K562 (cell line): Measurements from ENCODE around the gene TCAP. TPM values are rescaled to one million over a fixed set of nuclear protein-coding genes. Genes with fewer than 3 reads are reported as not detected.
A peak's percentile ranks its signal among the peaks of the same experiment; 100 is the strongest.

ENCODE experiments used
- CAMTA2 ChIP-seq: fragments of 250-450 bp; sonication (Bioruptor Pico); conservative IDR thresholded peaks from 2 replicates; pipeline ENCODE4 v1.5.1; 2022
- CSDE1 ChIP-seq, 2 experiments: fragments of 450-650 bp; IDR thresholded peaks; 2 replicates each; pipeline ENCODE4 v1.6.1; 2016; ENCODE audit warnings: mild to moderate bottlenecking in 1 of 2
- GATAD2A ChIP-seq: fragments of 450-650 bp; IDR thresholded peaks from 2 replicates; pipeline ENCODE4 v1.6.1; 2017
- IFI16 ChIP-seq: fragments of 250-450 bp; sonication (Bioruptor Pico); IDR thresholded peaks from 2 replicates; pipeline ENCODE4 v2.1.2; 2022; ENCODE audit warnings: mild to moderate bottlenecking, inconsistent platforms
- KAT2B ChIP-seq: IDR thresholded peaks from one replicate; pipeline ENCODE4 v1.6.1; 2012; ENCODE audit warnings: low read depth, mild to moderate bottlenecking, control low read depth, inconsistent platforms, low read length, moderate library complexity
- MCM2 ChIP-seq: fragments of 450-650 bp; IDR thresholded peaks from 2 replicates; pipeline ENCODE4 v1.6.1; 2017; ENCODE audit warnings: low read depth, mild to moderate bottlenecking
- MLX ChIP-seq, 2 experiments: fragments of 450-650 bp in 1 of 2; sonication (generic) in 1 of 2; formaldehyde crosslinking; conservative IDR thresholded peaks; 2 replicates each; pipeline versions ENCODE4 v1.4.0 to v1.8.1; 2020 to 2022; ENCODE audit warnings: mild to moderate bottlenecking in 1 of 2, missing genetic modification reagents in 1 of 2
- MYC ChIP-seq, 2 experiments: fragments of 250-450 bp in 1 of 2; sonication (Bioruptor Pico) in 1 of 2; IDR thresholded peaks; 2 replicates each; pipeline versions ENCODE4 v1.5.1 to v1.6.1; 2012 to 2021; ENCODE audit warnings: low read depth in 2 of 2, borderline replicate concordance in 1 of 2, improper control_type of control experiment in 1 of 2, low read length in 1 of 2, mild to moderate bottlenecking in 1 of 2, moderate library complexity in 1 of 2
- NFIX ChIP-seq: fragments of 250-450 bp; sonication (Bioruptor Pico); IDR thresholded peaks from 2 replicates; pipeline ENCODE4 v1.4.0; 2020; ENCODE audit warnings: low read depth, mild to moderate bottlenecking, moderate library complexity
- NR3C1 ChIP-seq: sonication (generic); formaldehyde crosslinking; IDR thresholded peaks from 2 replicates; pipeline ENCODE4 v1.8.1; 2022; ENCODE audit warnings: missing genetic modification reagents
- PATZ1 ChIP-seq: fragments of 250-450 bp; sonication (Bioruptor Pico); IDR thresholded peaks from 2 replicates; pipeline ENCODE4 v1.5.0; 2020; ENCODE audit warnings: mild to moderate bottlenecking, borderline replicate concordance
- PPARD ChIP-seq: fragments of 250-450 bp; sonication (Bioruptor Pico); IDR thresholded peaks from 2 replicates; pipeline ENCODE4 v1.8.0; 2022; ENCODE audit warnings: inconsistent platforms, mild to moderate bottlenecking, moderate library complexity
- PRPF4 ChIP-seq: fragments of 200-400 bp; formaldehyde crosslinking; IDR thresholded peaks from one replicate; pipeline ENCODE4 v1.6.1; 2017; ENCODE audit warnings: low read length, low read depth, mild to moderate bottlenecking; ENCODE audit not compliant: insufficient read depth, poor library complexity, severe bottlenecking
- RB1 ChIP-seq: fragments of 450-650 bp; IDR thresholded peaks from 2 replicates; pipeline ENCODE4 v1.6.1; 2017; ENCODE audit warnings: low read depth, mild to moderate bottlenecking
- SAFB ChIP-seq: fragments of 200-400 bp; formaldehyde crosslinking; IDR thresholded peaks from 2 replicates; pipeline ENCODE4 v1.6.1; 2017; ENCODE audit warnings: low read depth, low read length, borderline replicate concordance
- SMAD1 ChIP-seq: fragments of 150-350 bp; IDR thresholded peaks from 2 replicates; pipeline ENCODE4 v1.6.1; 2014; ENCODE audit warnings: low read length, low read depth; ENCODE audit not compliant: partially characterized antibody
- TAL1 ChIP-seq: fragments of 450-650 bp; IDR thresholded peaks from 2 replicates; pipeline ENCODE4 v1.6.1; 2016; ENCODE audit warnings: mild to moderate bottlenecking
- THRA ChIP-seq: fragments of 450-650 bp; IDR thresholded peaks from 2 replicates; pipeline ENCODE4 v1.6.1; 2017; ENCODE audit warnings: mild to moderate bottlenecking, moderate library complexity
- ZEB2 ChIP-seq: fragments of 450-650 bp; IDR thresholded peaks from 2 replicates; pipeline ENCODE4 v1.6.1; 2016
- ZNF140 ChIP-seq: fragments of 250-450 bp; sonication (Bioruptor Pico); IDR thresholded peaks from 2 replicates; pipeline ENCODE4 v1.8.0; 2021; ENCODE audit warnings: moderate library complexity, mild to moderate bottlenecking, inconsistent platforms
- ZNF445 ChIP-seq: fragments of 250-450 bp; sonication (Bioruptor Pico); IDR thresholded peaks from 2 replicates; pipeline ENCODE4 v1.4.0; 2020; ENCODE audit warnings: low read depth, mild to moderate bottlenecking, moderate library complexity
- ZNF77 ChIP-seq: fragments of 250-450 bp; sonication (Bioruptor Pico); IDR thresholded peaks from 2 replicates; pipeline ENCODE4 v1.5.0; 2020
- ZZZ3 ChIP-seq: fragments of 450-650 bp; IDR thresholded peaks from 2 replicates; pipeline ENCODE4 v1.6.1; 2016; ENCODE audit warnings: antibody characterized with exemption, mild to moderate bottlenecking, moderate library complexity
- polyA plus RNA-seq, 8 experiments: library from polyadenylated mRNA; depleted of rRNA in 4 of 8; stranded (reverse) in 5 of 8; unstranded in 3 of 8; fragments of >200 nt; fragmentation: Nextera tagmentation in 2 of 8; fragmentation: Illumina TruSeq in 1 of 8; extraction: Ambion mirVana in 2 of 8; extraction: Trizol in 1 of 8; gene quantifications; 2 replicates each; pipeline versions ENCODE4 v1.2.1 to v1.2.3, GENCODE V29; 2011 to 2014; ENCODE audit warnings: inconsistent platforms in 1 of 8, missing spikeins in 1 of 8
- total RNA-seq, 7 experiments: library from RNA; depleted of rRNA in 6 of 7; stranded (reverse); fragments of >200 nt in 6 of 7; fragmentation: Illumina TruSeq in 2 of 7; extraction: Trizol in 2 of 7; gene quantifications; 2 replicates each; pipeline versions ENCODE4 v1.2.1 to v1.2.3, GENCODE V29; 2011 to 2021; ENCODE audit warnings: low replicate concordance in 1 of 7

The TCAP gene
- total and polyA plus RNA-seq, 9 of the 15 experiments (the other 6 are each of a cell fraction or from before 2014, with no cell fraction given), result 0.33 to 1.4 (median 0.82) TPM; not detected in 2

GRCh38 chr17:39667945-39668924 lies 3.1 kb downstream of the TCAP start, which contains the start of gene PNMT (continued):
- TF ChIP-seq PATZ1 (no peak), ZNF140 (CRISPR knock-in tag) (no peak), PRPF4 (no peak), KAT2B (no peak), CAMTA2 (CRISPR knock-in tag) (no peak), ZZZ3 (no peak), ZNF77 (CRISPR knock-in tag) (no peak), CSDE1 (IDR thresholded peaks at IDR 0.05) (no peak), TAL1 (no peak), PPARD (CRISPR knock-in tag) (no peak), THRA (no peak), ZNF445 (no peak), IFI16 (no peak), MCM2 (no peak), ZEB2 (no peak; the same call in 1 of the 2 replicates), SAFB (no peak), RB1 (peak; percentile 91), NR3C1 (no peak), SMAD1 (no peak), MLX (CRISPR knock-in tag; conservative IDR thresholded peaks at IDR 0.05) (no peak), MYC (IDR thresholded peaks at IDR 0.05; ENCODE audit: low read depth, low read length) (peak; percentile 92), MYC (CRISPR knock-in tag; IDR thresholded peaks at IDR 0.05; ENCODE audit: borderline replicate concordance, low read depth) (no peak), GATAD2A (peak; percentile 95), NFIX (CRISPR knock-in tag) (no peak)
